WTC11 (cell line): ENCODE measurements around the gene KCTD11.

ENCODE experiments used
- FOXJ3 ChIP-seq: sonication (generic); formaldehyde crosslinking; IDR thresholded peaks from 2 replicates; pipeline ENCODE4 v1.9.0; 2021; ENCODE audit warnings: missing genetic modification reagents, mild to moderate bottlenecking, borderline replicate concordance
- FOXK1 ChIP-seq: sonication (generic); formaldehyde crosslinking; IDR thresholded peaks from 2 replicates; pipeline ENCODE4 v1.8.0; 2022; ENCODE audit warnings: mild to moderate bottlenecking, moderate library complexity, missing genetic modification reagents
- IRF2 ChIP-seq: sonication (generic); formaldehyde crosslinking; IDR thresholded peaks from 2 replicates; pipeline ENCODE4 v1.8.0; 2022; ENCODE audit warnings: low read depth, missing genetic modification reagents, borderline replicate concordance
- KAT7 ChIP-seq: sonication (generic); formaldehyde crosslinking; IDR thresholded peaks from 2 replicates; pipeline ENCODE4 v1.8.1; 2023; ENCODE audit warnings: missing genetic modification reagents, mild to moderate bottlenecking, borderline replicate concordance
- NR1H2 ChIP-seq: sonication (generic); formaldehyde crosslinking; IDR thresholded peaks from 2 replicates; pipeline ENCODE4 v1.9.0; 2021; ENCODE audit warnings: mild to moderate bottlenecking, moderate library complexity, missing genetic modification reagents
- SMAD4 ChIP-seq: sonication (generic); formaldehyde crosslinking; IDR thresholded peaks from 2 replicates; pipeline ENCODE4 v1.8.0; 2022; ENCODE audit warnings: mild to moderate bottlenecking, missing genetic modification reagents
- ZNF317 ChIP-seq: sonication (generic); formaldehyde crosslinking; IDR thresholded peaks from 2 replicates; pipeline ENCODE4 v1.8.1; 2023; ENCODE audit warnings: low read depth, mild to moderate bottlenecking, moderate library complexity, missing genetic modification reagents, borderline replicate concordance
- TF ChIP-seq, protein P1 (sequence below): fragments of 200-600 bp; IDR thresholded peaks from 2 replicates; pipeline ENCODE4 v1.8.0; 2022; ENCODE audit warnings: antibody characterized with exemption
- TF ChIP-seq, protein P2 (sequence below): sonication (generic); formaldehyde crosslinking; IDR thresholded peaks from 2 replicates; pipeline ENCODE4 v1.8.1; 2023; ENCODE audit warnings: mild to moderate bottlenecking, moderate library complexity, missing genetic modification reagents

- no peak for TF ChIP-seq SMAD4 (CRISPR knock-in tag)
- TF ChIP-seq, protein P1, sequence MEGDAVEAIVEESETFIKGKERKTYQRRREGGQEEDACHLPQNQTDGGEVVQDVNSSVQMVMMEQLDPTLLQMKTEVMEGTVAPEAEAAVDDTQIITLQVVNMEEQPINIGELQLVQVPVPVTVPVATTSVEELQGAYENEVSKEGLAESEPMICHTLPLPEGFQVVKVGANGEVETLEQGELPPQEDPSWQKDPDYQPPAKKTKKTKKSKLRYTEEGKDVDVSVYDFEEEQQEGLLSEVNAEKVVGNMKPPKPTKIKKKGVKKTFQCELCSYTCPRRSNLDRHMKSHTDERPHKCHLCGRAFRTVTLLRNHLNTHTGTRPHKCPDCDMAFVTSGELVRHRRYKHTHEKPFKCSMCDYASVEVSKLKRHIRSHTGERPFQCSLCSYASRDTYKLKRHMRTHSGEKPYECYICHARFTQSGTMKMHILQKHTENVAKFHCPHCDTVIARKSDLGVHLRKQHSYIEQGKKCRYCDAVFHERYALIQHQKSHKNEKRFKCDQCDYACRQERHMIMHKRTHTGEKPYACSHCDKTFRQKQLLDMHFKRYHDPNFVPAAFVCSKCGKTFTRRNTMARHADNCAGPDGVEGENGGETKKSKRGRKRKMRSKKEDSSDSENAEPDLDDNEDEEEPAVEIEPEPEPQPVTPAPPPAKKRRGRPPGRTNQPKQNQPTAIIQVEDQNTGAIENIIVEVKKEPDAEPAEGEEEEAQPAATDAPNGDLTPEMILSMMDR = no peak
- TF ChIP-seq FOXK1 = no peak
- TF ChIP-seq, protein P2, sequence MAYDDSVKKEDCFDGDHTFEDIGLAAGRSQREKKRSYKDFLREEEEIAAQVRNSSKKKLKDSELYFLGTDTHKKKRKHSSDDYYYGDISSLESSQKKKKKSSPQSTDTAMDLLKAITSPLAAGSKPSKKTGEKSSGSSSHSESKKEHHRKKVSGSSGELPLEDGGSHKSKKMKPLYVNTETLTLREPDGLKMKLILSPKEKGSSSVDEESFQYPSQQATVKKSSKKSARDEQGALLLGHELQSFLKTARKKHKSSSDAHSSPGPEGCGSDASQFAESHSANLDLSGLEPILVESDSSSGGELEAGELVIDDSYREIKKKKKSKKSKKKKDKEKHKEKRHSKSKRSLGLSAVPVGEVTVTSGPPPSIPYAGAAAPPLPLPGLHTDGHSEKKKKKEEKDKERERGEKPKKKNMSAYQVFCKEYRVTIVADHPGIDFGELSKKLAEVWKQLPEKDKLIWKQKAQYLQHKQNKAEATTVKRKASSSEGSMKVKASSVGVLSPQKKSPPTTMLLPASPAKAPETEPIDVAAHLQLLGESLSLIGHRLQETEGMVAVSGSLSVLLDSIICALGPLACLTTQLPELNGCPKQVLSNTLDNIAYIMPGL = no peak
- TF ChIP-seq FOXJ3 (CRISPR knock-in tag) = no peak
- no peak for TF ChIP-seq IRF2
- no peak for TF ChIP-seq KAT7 (CRISPR knock-in tag)
- TF ChIP-seq NR1H2 (CRISPR knock-in tag) = no peak
- TF ChIP-seq ZNF317 (CRISPR knock-in tag) = no peak
These were observed 24.5 kb upstream of the KCTD11 start for GRCh38 chr17:7327501-7327900.
